K562 (cell line): ENCODE data around the gene IMPDH2. TPM values are rescaled to one million over a fixed set of nuclear protein-coding genes. Genes with fewer than 3 reads are reported as not detected.

Experiments used
- BDP1 ChIP-seq: IDR thresholded peaks from 3 replicates; pipeline ENCODE4 v1.6.1; 2011; ENCODE audit not compliant: insufficient read length, insufficient read depth
- CAMTA2 ChIP-seq: fragments of 250-450 bp; sonication (Bioruptor Pico); conservative IDR thresholded peaks from 2 replicates; pipeline ENCODE4 v1.5.1; 2022
- LCOR ChIP-seq: sonication (generic); formaldehyde crosslinking; IDR thresholded peaks from 2 replicates; pipeline ENCODE4 v1.8.0; 2022; ENCODE audit warnings: mild to moderate bottlenecking, missing genetic modification reagents
- RBM25 ChIP-seq: fragments of 200-400 bp; formaldehyde crosslinking; IDR thresholded peaks from 2 replicates; pipeline ENCODE4 v1.6.1; 2018; ENCODE audit warnings: low read length, low read depth, moderate library complexity; ENCODE audit not compliant: severe bottlenecking
- TAF15 ChIP-seq: fragments of 200-400 bp; formaldehyde crosslinking; IDR thresholded peaks from 2 replicates; pipeline ENCODE4 v1.6.1; 2017; ENCODE audit warnings: mild to moderate bottlenecking, low read depth, low read length, moderate library complexity
- TSC22D4 ChIP-seq: fragments of 450-650 bp; IDR thresholded peaks from 2 replicates; pipeline ENCODE4 v1.6.1; 2016; ENCODE audit warnings: missing genetic modification characterization, missing biosample characterization, control low read depth
- ZNF121 ChIP-seq: sonication (generic); formaldehyde crosslinking; conservative IDR thresholded peaks from 2 replicates; pipeline ENCODE4 v1.8.0; 2022; ENCODE audit warnings: missing genetic modification reagents
- ZNF431 ChIP-seq: sonication (generic); formaldehyde crosslinking; IDR thresholded peaks from 2 replicates; pipeline ENCODE4 v1.8.0; 2022; ENCODE audit warnings: mild to moderate bottlenecking, missing genetic modification reagents
- polyA plus RNA-seq, 8 experiments: library from polyadenylated mRNA; depleted of rRNA in 4 of 8; stranded (reverse) in 5 of 8; unstranded in 3 of 8; fragments of >200 nt; fragmentation: Nextera tagmentation in 2 of 8; fragmentation: Illumina TruSeq in 1 of 8; extraction: Ambion mirVana in 2 of 8; extraction: Trizol in 1 of 8; gene quantifications; 2 replicates each; pipeline versions ENCODE4 v1.2.1 to v1.2.3, GENCODE V29; 2011 to 2014; ENCODE audit warnings: inconsistent platforms in 1 of 8, missing spikeins in 1 of 8
- total RNA-seq, 7 experiments: library from RNA; depleted of rRNA in 6 of 7; stranded (reverse); fragments of >200 nt in 6 of 7; fragmentation: Illumina TruSeq in 2 of 7; extraction: Trizol in 2 of 7; gene quantifications; 2 replicates each; pipeline versions ENCODE4 v1.2.1 to v1.2.3, GENCODE V29; 2011 to 2021; ENCODE audit warnings: low replicate concordance in 1 of 7
- TF ChIP-seq, protein P1 (sequence below): fragments of 450-650 bp; IDR thresholded peaks from 2 replicates; pipeline ENCODE4 v1.7.0; 2016; ENCODE audit warnings: borderline replicate concordance
- TF ChIP-seq, protein P2 (sequence below), 2 experiments: fragments of 450-650 bp; IDR thresholded peaks; 2 replicates each; pipeline ENCODE4 v1.6.1; 2018; ENCODE audit warnings: mild to moderate bottlenecking in 2 of 2, low read depth in 1 of 2; ENCODE audit not compliant: partially characterized antibody in 2 of 2
- TF ChIP-seq, protein P3 (sequence below): fragments of 450-650 bp; IDR thresholded peaks from 2 replicates; pipeline ENCODE4 v1.6.1; 2016; ENCODE audit warnings: missing biosample characterization, missing genetic modification characterization
- TF ChIP-seq, protein P4 (sequence below): fragments of 450-650 bp; IDR thresholded peaks from 2 replicates; pipeline ENCODE4 v1.6.1; 2016
- TF ChIP-seq, protein P5 (sequence below): fragments of 250-450 bp; sonication (Bioruptor Pico); IDR thresholded peaks from 2 replicates; pipeline ENCODE4 v1.5.0; 2021; ENCODE audit warnings: mild to moderate bottlenecking, borderline replicate concordance
- TF ChIP-seq, protein P6 (sequence below): fragments of 450-650 bp; formaldehyde crosslinking; IDR thresholded peaks from 2 replicates; pipeline ENCODE4 v1.4.0; 2022; ENCODE audit warnings: missing genetic modification characterization

Gene IMPDH2
- total and polyA plus RNA-seq, 9 of the 15 experiments (the other 6 are each of a cell fraction or from before 2014, with no cell fraction given): 318 to 507 (median 366) TPM

DNA sequence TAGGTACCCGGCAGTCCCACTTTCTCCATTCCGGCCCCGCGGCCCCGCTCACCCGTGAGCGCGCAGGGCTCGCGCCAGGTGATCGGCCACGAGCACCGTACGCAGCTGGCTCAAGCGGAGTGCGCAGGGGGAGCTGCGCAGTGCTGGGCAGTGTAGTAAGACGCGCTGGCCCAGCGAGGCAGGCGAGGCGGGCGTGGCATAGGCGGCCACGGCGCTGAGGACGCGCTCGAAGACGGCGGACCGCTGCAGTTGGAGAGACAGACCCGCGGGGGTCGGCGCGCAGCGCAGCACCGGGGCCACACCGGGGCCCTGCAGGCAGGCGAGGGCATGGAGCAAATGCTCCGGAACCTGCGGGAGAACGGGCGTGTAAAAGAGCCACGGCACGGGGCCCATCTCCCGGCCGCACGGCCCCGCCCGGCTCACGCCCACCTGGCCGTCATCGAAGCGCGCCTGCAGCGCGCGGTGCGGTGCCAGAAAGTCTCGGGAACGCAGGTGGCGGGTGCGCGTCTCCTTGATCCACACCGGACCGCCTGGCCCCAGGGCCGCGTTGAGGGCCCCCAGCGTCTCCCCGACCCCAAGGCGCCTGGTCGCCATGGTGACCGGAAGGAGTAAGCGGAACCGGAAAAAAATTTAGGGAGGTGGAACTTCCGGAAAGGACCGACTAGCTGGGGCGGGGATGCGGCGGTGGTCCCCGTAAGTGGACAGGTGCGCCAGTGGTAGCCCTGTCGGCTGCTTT is 11.1 kb downstream of the IMPDH2 start, which contains the start of gene DALRD3 (continued):
- TF ChIP-seq, protein P1, sequence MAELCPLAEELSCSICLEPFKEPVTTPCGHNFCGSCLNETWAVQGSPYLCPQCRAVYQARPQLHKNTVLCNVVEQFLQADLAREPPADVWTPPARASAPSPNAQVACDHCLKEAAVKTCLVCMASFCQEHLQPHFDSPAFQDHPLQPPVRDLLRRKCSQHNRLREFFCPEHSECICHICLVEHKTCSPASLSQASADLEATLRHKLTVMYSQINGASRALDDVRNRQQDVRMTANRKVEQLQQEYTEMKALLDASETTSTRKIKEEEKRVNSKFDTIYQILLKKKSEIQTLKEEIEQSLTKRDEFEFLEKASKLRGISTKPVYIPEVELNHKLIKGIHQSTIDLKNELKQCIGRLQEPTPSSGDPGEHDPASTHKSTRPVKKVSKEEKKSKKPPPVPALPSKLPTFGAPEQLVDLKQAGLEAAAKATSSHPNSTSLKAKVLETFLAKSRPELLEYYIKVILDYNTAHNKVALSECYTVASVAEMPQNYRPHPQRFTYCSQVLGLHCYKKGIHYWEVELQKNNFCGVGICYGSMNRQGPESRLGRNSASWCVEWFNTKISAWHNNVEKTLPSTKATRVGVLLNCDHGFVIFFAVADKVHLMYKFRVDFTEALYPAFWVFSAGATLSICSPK: no peak
- TF ChIP-seq, protein P2, sequence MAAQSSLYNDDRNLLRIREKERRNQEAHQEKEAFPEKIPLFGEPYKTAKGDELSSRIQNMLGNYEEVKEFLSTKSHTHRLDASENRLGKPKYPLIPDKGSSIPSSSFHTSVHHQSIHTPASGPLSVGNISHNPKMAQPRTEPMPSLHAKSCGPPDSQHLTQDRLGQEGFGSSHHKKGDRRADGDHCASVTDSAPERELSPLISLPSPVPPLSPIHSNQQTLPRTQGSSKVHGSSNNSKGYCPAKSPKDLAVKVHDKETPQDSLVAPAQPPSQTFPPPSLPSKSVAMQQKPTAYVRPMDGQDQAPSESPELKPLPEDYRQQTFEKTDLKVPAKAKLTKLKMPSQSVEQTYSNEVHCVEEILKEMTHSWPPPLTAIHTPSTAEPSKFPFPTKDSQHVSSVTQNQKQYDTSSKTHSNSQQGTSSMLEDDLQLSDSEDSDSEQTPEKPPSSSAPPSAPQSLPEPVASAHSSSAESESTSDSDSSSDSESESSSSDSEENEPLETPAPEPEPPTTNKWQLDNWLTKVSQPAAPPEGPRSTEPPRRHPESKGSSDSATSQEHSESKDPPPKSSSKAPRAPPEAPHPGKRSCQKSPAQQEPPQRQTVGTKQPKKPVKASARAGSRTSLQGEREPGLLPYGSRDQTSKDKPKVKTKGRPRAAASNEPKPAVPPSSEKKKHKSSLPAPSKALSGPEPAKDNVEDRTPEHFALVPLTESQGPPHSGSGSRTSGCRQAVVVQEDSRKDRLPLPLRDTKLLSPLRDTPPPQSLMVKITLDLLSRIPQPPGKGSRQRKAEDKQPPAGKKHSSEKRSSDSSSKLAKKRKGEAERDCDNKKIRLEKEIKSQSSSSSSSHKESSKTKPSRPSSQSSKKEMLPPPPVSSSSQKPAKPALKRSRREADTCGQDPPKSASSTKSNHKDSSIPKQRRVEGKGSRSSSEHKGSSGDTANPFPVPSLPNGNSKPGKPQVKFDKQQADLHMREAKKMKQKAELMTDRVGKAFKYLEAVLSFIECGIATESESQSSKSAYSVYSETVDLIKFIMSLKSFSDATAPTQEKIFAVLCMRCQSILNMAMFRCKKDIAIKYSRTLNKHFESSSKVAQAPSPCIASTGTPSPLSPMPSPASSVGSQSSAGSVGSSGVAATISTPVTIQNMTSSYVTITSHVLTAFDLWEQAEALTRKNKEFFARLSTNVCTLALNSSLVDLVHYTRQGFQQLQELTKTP (IDR thresholded peaks at IDR 0.05; ENCODE audit: low read depth in 1 of 2, partially characterized antibody in 2 of 2): no peak
- TF ChIP-seq, protein P3, sequence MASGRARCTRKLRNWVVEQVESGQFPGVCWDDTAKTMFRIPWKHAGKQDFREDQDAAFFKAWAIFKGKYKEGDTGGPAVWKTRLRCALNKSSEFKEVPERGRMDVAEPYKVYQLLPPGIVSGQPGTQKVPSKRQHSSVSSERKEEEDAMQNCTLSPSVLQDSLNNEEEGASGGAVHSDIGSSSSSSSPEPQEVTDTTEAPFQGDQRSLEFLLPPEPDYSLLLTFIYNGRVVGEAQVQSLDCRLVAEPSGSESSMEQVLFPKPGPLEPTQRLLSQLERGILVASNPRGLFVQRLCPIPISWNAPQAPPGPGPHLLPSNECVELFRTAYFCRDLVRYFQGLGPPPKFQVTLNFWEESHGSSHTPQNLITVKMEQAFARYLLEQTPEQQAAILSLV (tag): no peak
- TF ChIP-seq, protein P4, sequence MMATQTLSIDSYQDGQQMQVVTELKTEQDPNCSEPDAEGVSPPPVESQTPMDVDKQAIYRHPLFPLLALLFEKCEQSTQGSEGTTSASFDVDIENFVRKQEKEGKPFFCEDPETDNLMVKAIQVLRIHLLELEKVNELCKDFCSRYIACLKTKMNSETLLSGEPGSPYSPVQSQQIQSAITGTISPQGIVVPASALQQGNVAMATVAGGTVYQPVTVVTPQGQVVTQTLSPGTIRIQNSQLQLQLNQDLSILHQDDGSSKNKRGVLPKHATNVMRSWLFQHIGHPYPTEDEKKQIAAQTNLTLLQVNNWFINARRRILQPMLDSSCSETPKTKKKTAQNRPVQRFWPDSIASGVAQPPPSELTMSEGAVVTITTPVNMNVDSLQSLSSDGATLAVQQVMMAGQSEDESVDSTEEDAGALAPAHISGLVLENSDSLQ: no peak
- TF ChIP-seq, protein P5, sequence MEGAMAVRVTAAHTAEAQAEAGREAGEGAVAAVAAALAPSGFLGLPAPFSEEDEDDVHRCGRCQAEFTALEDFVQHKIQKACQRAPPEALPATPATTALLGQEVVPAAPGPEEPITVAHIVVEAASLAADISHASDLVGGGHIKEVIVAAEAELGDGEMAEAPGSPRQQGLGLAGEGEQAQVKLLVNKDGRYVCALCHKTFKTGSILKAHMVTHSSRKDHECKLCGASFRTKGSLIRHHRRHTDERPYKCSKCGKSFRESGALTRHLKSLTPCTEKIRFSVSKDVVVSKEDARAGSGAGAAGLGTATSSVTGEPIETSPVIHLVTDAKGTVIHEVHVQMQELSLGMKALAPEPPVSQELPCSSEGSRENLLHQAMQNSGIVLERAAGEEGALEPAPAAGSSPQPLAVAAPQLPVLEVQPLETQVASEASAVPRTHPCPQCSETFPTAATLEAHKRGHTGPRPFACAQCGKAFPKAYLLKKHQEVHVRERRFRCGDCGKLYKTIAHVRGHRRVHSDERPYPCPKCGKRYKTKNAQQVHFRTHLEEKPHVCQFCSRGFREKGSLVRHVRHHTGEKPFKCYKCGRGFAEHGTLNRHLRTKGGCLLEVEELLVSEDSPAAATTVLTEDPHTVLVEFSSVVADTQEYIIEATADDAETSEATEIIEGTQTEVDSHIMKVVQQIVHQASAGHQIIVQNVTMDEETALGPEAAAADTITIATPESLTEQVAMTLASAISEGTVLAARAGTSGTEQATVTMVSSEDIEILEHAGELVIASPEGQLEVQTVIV (CRISPR knock-in tag): no peak
- no peak for TF ChIP-seq TSC22D4 (tag)
- peak; percentile 87 for TF ChIP-seq LCOR (CRISPR knock-in tag)
- 0 out of 2 replicates have a peak, but pooled peaks have one; percentile 43 for TF ChIP-seq CAMTA2 (CRISPR knock-in tag)
- TF ChIP-seq, protein P6, sequence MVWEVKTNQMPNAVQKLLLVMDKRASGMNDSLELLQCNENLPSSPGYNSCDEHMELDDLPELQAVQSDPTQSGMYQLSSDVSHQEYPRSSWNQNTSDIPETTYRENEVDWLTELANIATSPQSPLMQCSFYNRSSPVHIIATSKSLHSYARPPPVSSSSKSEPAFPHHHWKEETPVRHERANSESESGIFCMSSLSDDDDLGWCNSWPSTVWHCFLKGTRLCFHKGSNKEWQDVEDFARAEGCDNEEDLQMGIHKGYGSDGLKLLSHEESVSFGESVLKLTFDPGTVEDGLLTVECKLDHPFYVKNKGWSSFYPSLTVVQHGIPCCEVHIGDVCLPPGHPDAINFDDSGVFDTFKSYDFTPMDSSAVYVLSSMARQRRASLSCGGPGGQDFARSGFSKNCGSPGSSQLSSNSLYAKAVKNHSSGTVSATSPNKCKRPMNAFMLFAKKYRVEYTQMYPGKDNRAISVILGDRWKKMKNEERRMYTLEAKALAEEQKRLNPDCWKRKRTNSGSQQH: no peak
- TF ChIP-seq ZNF121 (CRISPR knock-in tag): no peak; the same call in 1 of the 2 replicates
- TF ChIP-seq RBM25: no peak
- TF ChIP-seq BDP1: no peak
- TF ChIP-seq TAF15: no peak
- no peak for TF ChIP-seq ZNF431 (CRISPR knock-in tag)
